Osteoblast (primary cell): ENCODE results near the gene FAF2. TPM values are rescaled to one million over a fixed set of nuclear protein-coding genes. Genes with fewer than 3 reads are reported as not detected.
A peak's percentile ranks its signal among the peaks of the same experiment; 100 is the strongest.

Source experiments
- DNase-seq: peaks from one replicate; pipeline ENCODE4 v3.0.0; 2011; ENCODE audit warnings: low spot score, mixed read lengths; ENCODE audit not compliant: insufficient read length; ENCODE audit errors: missing footprints
- H2AFZ ChIP-seq: 2 replicates; pipeline ENCODE4 v1.6.0; 2011; ENCODE audit warnings: mild to moderate bottlenecking, low read length
- H3K27ac ChIP-seq: 2 replicates; pipeline ENCODE4 v1.5.1; 2011; ENCODE audit warnings: mild to moderate bottlenecking, low read depth, low read length, moderate library complexity
- H3K27me3 ChIP-seq: 2 replicates; pipeline ENCODE4 v1.6.0; 2012; ENCODE audit warnings: mild to moderate bottlenecking, control low read depth, inconsistent platforms, low read length, moderate library complexity; ENCODE audit not compliant: insufficient read depth
- H3K36me3 ChIP-seq: 2 replicates; pipeline ENCODE4 v1.5.1; 2011; ENCODE audit warnings: mild to moderate bottlenecking, low read length, control low read depth, moderate library complexity; ENCODE audit not compliant: insufficient read depth
- H3K4me1 ChIP-seq: 2 replicates; pipeline ENCODE4 v1.5.1; 2011; ENCODE audit warnings: mild to moderate bottlenecking, low read length, control low read depth, moderate library complexity; ENCODE audit not compliant: insufficient read depth
- H3K4me2 ChIP-seq: 2 replicates; pipeline ENCODE4 v1.6.0; 2011; ENCODE audit warnings: mild to moderate bottlenecking, low read length; ENCODE audit not compliant: insufficient read depth
- H3K4me3 ChIP-seq: fragments of 200-600 bp; sonication (generic); 3 replicates; pipeline ENCODE4 v1.5.1; 2012; ENCODE audit warnings: mild to moderate bottlenecking, low read length, inconsistent platforms; ENCODE audit not compliant: insufficient read depth
- H3K79me2 ChIP-seq: 2 replicates; pipeline ENCODE4 v1.6.0; 2012; ENCODE audit warnings: mild to moderate bottlenecking, low read length, control low read depth, inconsistent platforms; ENCODE audit not compliant: insufficient read depth
- H3K9me3 ChIP-seq: 2 replicates; pipeline ENCODE4 v1.5.1; 2011; ENCODE audit warnings: low read depth, low read length, control low read depth
- H4K20me1 ChIP-seq: 2 replicates; pipeline ENCODE4 v1.6.0; 2012; ENCODE audit warnings: mild to moderate bottlenecking, low read length, control low read depth; ENCODE audit not compliant: insufficient read depth
- total RNA-seq: library from RNA; depleted of rRNA; stranded (reverse); fragments of >200 nt; gene quantifications from 2 replicates; pipeline ENCODE4 v1.2.3, GENCODE V29; 2012
- TF ChIP-seq, protein P1 (sequence below): IDR thresholded peaks from 2 replicates; pipeline ENCODE4 v1.5.1; 2011; ENCODE audit warnings: mild to moderate bottlenecking, low read depth, low read length, moderate library complexity; ENCODE audit errors: extremely low read depth

FAF2 gene
- total RNA-seq, 1 donor: 40.2 TPM

- TF ChIP-seq, protein P1, sequence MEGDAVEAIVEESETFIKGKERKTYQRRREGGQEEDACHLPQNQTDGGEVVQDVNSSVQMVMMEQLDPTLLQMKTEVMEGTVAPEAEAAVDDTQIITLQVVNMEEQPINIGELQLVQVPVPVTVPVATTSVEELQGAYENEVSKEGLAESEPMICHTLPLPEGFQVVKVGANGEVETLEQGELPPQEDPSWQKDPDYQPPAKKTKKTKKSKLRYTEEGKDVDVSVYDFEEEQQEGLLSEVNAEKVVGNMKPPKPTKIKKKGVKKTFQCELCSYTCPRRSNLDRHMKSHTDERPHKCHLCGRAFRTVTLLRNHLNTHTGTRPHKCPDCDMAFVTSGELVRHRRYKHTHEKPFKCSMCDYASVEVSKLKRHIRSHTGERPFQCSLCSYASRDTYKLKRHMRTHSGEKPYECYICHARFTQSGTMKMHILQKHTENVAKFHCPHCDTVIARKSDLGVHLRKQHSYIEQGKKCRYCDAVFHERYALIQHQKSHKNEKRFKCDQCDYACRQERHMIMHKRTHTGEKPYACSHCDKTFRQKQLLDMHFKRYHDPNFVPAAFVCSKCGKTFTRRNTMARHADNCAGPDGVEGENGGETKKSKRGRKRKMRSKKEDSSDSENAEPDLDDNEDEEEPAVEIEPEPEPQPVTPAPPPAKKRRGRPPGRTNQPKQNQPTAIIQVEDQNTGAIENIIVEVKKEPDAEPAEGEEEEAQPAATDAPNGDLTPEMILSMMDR: no peak
- Histone ChIP-seq H3K4me1 (peaks cover 5% of the 10 kb centered on the region), H3K27ac (no peak overlapping the region), H3K27me3 (no peaks in the 10 kb centered on the region), H3K9me3 (no peaks in the 10 kb centered on the region), H3K4me3 (no peak overlapping the region), H3K36me3 (peaks cover 16% of the 10 kb centered on the region), H4K20me1 (peaks cover 30% of the 10 kb centered on the region), H2AFZ (no peak overlapping the region), H3K79me2 (peaks cover 29% of the 10 kb centered on the region), H3K4me2 (no peak overlapping the region)
- DNase-seq: no peak
Observed at GRCh38 chr5:176408590-176408989, 39.6 kb upstream of the FAF2 start.

DNA sequence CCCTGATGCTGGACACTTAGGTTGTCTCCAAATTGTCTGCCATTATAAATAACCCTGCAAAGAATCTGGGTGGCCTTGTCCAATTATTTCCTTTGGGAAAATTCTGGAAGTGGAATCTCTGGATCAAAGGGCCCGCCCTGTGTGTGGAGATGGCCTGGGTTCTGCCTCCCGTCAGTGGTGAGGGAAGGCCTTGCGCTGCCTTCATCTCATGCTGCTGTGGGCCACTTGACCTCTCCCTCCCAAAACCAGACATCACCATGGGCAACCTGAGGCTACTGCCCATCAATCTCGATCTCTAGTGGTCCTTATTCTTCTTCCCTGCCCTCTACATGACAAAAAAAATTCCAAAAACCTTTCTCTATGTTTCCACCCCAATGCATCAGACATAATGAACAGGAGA lies 38.4 kb upstream of the FAF2 start:
- TF ChIP-seq, protein P1: no peak
- DNase-seq: peak; percentile 53
- H3K9me3 ChIP-seq: no peaks in the 10 kb centered on the region
- peaks cover 39% of the 10 kb centered on the region for H4K20me1 ChIP-seq
- H2AFZ ChIP-seq: no peak overlapping the region
- no peak overlapping the region for H3K27ac ChIP-seq
- H3K4me3 ChIP-seq: no peak overlapping the region
- H3K36me3 ChIP-seq: peaks cover 16% of the 10 kb centered on the region
- H3K79me2 ChIP-seq: peaks cover 40% of the 10 kb centered on the region
- H3K4me1 ChIP-seq: peaks cover 5% of the 10 kb centered on the region
- no peak overlapping the region for H3K4me2 ChIP-seq
- H3K27me3 ChIP-seq: no peaks in the 10 kb centered on the region

GRCh38 chr5:176410486-176411180 lies 37.6 kb upstream of the FAF2 start:
- Histone ChIP-seq H4K20me1 (peaks cover 45% of the 10 kb centered on the region), H3K79me2 (peaks cover 49% of the 10 kb centered on the region), H2AFZ (no peak overlapping the region), H3K4me1 (peaks cover 12% of the 10 kb centered on the region), H3K27ac (no peak overlapping the region), H3K9me3 (no peaks in the 10 kb centered on the region), H3K4me2 (no peak overlapping the region), H3K4me3 (no peak overlapping the region), H3K36me3 (peaks cover 16% of the 10 kb centered on the region), H3K27me3 (no peaks in the 10 kb centered on the region)
- DNase-seq: peak; percentile 57
- TF ChIP-seq, protein P1: no peak

DNA sequence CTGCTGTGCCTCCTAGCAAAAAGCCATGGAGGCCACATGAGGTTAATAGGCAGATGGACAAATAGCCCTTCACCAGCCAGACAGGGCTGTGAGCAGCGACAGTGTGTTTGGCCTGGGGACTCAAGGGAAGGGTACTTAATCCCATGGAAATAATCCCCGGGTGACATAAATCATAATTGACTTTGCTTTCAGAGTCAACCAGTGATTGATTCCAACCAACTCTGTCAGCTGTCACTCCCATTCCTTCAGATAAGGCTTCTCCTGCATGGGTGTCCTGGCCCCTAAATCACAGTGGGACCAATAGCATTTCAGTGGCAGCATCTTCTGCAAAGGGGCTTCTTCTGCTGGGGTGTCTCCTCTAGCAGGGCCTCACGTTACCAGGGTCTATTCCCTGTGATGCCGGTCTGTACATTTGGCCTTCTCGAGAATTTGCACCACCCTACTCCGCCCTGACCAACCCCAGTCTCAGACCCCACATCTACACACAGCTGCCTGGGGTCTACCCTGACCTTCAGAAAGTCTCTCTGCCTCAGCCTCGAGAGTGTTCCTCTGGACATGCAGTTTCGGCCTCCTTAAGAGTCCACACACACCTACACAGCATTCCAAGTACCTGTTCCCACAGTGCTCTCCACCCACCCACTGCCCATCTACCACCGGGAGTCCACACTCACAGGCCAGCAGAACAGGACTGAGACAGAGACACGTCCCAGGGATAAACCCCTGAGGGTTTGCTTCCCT lies 35.5 kb upstream of the FAF2 start:
- peaks cover 42% of the 10 kb centered on the region for H4K20me1 ChIP-seq
- H3K79me2 ChIP-seq: peaks cover 56% of the 10 kb centered on the region
- no peak overlapping the region for H2AFZ ChIP-seq
- H3K4me3 ChIP-seq: no peak overlapping the region
- H3K27ac ChIP-seq: no peak overlapping the region
- no peak overlapping the region for H3K4me2 ChIP-seq
- no peaks in the 10 kb centered on the region for H3K27me3 ChIP-seq
- DNase-seq: no peak
- no peaks in the 10 kb centered on the region for H3K9me3 ChIP-seq
- H3K36me3 ChIP-seq: peaks cover 7% of the 10 kb centered on the region
- peaks cover 16% of the 10 kb centered on the region for H3K4me1 ChIP-seq
- TF ChIP-seq, protein P1: no peak
